Ovary (tissue), 3 donors: ENCODE measurements around the gene LMF1.

ENCODE experiments used
- POLR2A ChIP-seq: fragments of 450-650 bp; IDR thresholded peaks from one replicate; pipeline ENCODE4 v1.6.1; 2017; ENCODE audit warnings: antibody characterized with exemption, mild to moderate bottlenecking, moderate library complexity
- TF ChIP-seq, protein P1 (sequence below), 3 donors: fragments of 450-650 bp in 2 of 3; fragments of 200-600 bp in 1 of 3; IDR thresholded peaks; one replicate each; pipeline versions ENCODE4 v1.5.1 to v1.8.0; 2016 to 2022; ENCODE audit warnings: antibody characterized with exemption in 3 of 3, mild to moderate bottlenecking in 1 of 3
- donor health status: DM: no; HTN: no; CAD: no.

GRCh38 chr16:861446-861845, 109.3 kb downstream of the LMF1 start:
- no peak for TF ChIP-seq POLR2A
- TF ChIP-seq, protein P1, sequence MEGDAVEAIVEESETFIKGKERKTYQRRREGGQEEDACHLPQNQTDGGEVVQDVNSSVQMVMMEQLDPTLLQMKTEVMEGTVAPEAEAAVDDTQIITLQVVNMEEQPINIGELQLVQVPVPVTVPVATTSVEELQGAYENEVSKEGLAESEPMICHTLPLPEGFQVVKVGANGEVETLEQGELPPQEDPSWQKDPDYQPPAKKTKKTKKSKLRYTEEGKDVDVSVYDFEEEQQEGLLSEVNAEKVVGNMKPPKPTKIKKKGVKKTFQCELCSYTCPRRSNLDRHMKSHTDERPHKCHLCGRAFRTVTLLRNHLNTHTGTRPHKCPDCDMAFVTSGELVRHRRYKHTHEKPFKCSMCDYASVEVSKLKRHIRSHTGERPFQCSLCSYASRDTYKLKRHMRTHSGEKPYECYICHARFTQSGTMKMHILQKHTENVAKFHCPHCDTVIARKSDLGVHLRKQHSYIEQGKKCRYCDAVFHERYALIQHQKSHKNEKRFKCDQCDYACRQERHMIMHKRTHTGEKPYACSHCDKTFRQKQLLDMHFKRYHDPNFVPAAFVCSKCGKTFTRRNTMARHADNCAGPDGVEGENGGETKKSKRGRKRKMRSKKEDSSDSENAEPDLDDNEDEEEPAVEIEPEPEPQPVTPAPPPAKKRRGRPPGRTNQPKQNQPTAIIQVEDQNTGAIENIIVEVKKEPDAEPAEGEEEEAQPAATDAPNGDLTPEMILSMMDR (IDR thresholded peaks at IDR 0.05) = no peak
